ENCODE data around the gene RNF151.

GRCh38 chr16:1933097-1933661 is 33.5 kb upstream of the RNF151 start:
- TF ChIP-seq CTCF (IDR thresholded peaks at IDR 0.05) (no peak), POLR2AphosphoS5 (IDR thresholded peaks at IDR 0.05; ENCODE audit: low read depth, low read length) (no peak), SIN3A (IDR thresholded peaks at IDR 0.05; ENCODE audit: borderline replicate concordance, insufficient read depth, low read depth, low read length) (no peak), TCF7L2 (IDR thresholded peaks at IDR 0.05; ENCODE audit: low read depth, low read length) (no peak)

Measured in Panc1 (cell line).